Activated naive CD8-positive, alpha-beta T cell (primary cell): ENCODE measurements around the gene SESN1.

Experiments
- H3K27ac Mint-ChIP-seq: one replicate; pipeline ENCODE4 v1.8.0; 2021; ENCODE audit warnings: mixed read lengths
- H3K27me3 Mint-ChIP-seq: one replicate; pipeline ENCODE4 v1.8.0; 2021; ENCODE audit warnings: mixed read lengths
- H3K36me3 Mint-ChIP-seq: one replicate; pipeline ENCODE4 v1.8.0; 2021; ENCODE audit warnings: mixed read lengths
- H3K4me1 Mint-ChIP-seq: one replicate; pipeline ENCODE4 v1.8.0; 2021; ENCODE audit warnings: low read depth, mixed read lengths
- H3K4me3 Mint-ChIP-seq: one replicate; pipeline ENCODE4 v1.8.0; 2021; ENCODE audit warnings: mild to moderate bottlenecking, mixed read lengths
- H3K9me3 Mint-ChIP-seq: one replicate; pipeline ENCODE4 v1.8.0; 2021; ENCODE audit warnings: low read depth, mixed read lengths

Gene SESN1

DNA sequence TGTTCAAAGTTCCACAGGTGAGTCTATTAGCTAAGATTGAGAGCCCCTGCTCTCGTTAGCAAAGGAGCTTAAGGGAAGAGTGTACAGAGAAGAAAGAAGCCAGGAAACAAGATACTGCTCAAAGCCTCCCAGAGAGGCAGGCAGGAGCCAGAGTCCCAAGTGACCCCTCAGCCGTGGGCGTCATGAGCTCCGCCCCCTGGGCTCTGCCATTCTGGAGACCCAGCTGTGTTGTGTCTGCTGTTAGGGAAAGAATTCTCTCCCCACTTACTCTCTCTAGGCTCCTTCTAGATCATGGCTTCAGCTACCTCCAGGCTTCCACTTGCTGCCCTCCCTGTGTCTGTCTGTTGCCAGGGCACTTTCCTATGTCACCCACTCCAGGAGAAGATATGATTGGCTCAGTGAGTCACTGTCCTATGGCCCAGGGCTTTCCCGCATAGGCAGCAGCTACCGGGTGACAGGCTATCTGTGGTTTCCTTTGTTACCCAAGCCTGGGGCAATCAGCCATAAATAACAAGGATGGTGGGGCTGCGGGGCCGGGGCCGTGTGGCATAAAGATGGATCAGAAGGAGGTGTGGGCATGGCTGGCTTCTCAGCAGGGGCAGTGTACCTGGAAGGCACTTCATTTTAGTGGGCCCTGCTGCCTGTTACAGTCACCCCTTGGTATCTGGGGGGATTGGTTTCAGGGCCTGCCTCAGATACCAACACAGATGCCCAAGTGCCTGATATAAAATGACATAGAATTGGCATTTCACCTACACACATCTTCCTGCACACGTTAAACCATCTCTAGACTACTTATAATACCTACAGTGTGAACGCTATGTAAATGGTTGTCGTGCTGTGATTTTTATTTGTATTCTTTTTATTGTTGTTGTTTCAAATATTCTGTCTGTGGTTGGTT lies 127.5 kb downstream of the SESN1 start:
- Mint-ChIP-seq H3K9me3 (no peaks in the 10 kb centered on the region), H3K27me3 (no peaks in the 10 kb centered on the region), H3K27ac (no peak overlapping the region), H3K4me1 (peaks cover 1% of the 10 kb centered on the region), H3K36me3 (peaks cover 6% of the 10 kb centered on the region), H3K4me3 (no peak overlapping the region)

DNA sequence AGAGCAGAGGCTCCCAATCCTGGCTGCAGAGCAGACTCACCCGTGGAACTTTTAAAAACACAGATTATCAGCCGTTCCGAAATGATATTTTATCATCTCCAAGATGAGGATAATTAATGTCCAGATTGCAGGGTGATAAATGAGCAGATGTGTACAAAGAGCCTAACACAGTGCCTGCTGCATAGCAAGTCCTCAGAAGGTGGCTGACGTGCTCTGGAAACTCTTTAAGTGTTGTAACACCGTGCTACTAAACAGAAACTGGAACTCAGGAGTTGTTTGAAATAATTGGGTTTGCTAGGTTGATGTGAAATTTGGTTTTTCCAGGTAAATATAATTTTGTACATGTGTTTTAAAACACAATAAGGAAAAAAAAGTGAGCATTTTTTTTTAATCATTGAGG lies 128.4 kb downstream of the SESN1 start:
- H3K9me3 Mint-ChIP-seq, result no peaks in the 10 kb centered on the region

DNA sequence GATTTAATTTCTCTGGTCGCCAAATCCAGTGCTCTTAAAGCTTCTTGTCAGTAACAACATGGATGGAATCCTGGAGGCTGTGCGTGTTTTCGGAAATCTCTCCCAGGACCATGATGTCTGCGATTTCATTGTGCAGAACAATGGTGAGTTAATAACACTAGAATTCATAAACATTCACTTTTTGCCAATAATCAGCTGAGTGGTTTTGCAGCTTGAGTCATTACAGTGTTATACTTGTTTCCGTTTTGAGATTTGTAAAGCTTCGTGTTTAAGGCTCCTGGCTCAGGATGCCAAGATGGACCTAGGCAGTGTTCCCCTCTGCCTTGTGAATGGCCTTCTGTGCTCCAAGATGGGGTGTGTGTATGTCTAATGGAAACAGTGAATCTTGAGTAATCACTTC lies 132.7 kb downstream of the SESN1 start:
- Mint-ChIP-seq H3K27me3 (no peaks in the 10 kb centered on the region), H3K9me3 (no peaks in the 10 kb centered on the region), H3K4me1 (peaks cover 8% of the 10 kb centered on the region), H3K27ac (no peak overlapping the region), H3K4me3 (no peak overlapping the region), H3K36me3 (peaks cover 12% of the 10 kb centered on the region)

More for the DNA sequence above, 128.4 kb downstream of the SESN1 start:
- Mint-ChIP-seq H3K27ac (no peak overlapping the region), H3K4me3 (no peak overlapping the region), H3K36me3 (peaks cover 10% of the 10 kb centered on the region), H3K4me1 (no peaks in the 10 kb centered on the region), H3K27me3 (no peaks in the 10 kb centered on the region)

DNA sequence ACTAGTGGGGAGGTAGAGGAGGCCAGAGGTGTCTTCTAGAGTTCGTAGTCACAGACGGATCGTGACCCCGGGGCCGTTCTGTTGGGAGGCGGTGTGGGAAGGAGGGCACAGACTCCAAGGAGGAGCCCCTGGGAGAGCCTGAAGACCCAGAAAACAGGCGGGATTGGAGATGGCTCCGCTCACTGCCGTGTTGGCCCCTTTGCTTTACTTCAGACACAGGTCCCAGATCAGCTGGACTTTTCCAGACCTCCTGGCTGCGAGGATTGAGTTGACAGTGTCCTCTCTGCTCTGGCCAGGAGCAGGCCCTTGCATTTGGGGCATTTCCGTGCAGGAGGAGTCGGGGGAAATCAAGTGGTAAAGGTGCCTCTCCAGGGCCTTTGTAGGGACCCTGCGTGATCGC lies 133.6 kb downstream of the SESN1 start:
- no peak overlapping the region for H3K27ac Mint-ChIP-seq
- H3K4me1 Mint-ChIP-seq, result peaks cover 8% of the 10 kb centered on the region
- no peaks in the 10 kb centered on the region for H3K9me3 Mint-ChIP-seq
- H3K27me3 Mint-ChIP-seq, result no peaks in the 10 kb centered on the region
- H3K4me3 Mint-ChIP-seq, result no peak overlapping the region
- H3K36me3 Mint-ChIP-seq, result peaks cover 12% of the 10 kb centered on the region

DNA sequence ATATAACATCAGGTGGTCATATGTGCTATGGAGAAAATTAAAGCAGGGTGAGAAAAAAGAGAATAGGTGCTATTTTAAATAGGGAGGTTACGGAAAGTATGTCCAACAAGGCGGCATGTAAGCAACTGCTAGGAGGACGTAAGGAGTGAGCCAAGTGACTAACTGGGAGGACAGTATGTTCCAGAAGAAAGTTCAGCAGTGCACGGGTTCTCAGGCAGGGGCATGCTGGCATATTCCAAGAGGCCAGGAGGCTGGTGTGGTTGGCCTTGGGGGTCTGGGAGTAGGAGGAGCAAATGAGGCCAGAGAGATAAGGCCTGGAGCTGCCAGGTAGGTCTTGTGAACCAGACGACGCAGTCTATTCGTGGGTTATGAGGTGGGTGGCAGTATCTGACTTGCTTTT lies 134.0 kb downstream of the SESN1 start:
- no peak overlapping the region for H3K27ac Mint-ChIP-seq
- no peak overlapping the region for H3K4me3 Mint-ChIP-seq
- peaks cover 12% of the 10 kb centered on the region for H3K36me3 Mint-ChIP-seq
- peaks cover 8% of the 10 kb centered on the region for H3K4me1 Mint-ChIP-seq
- H3K27me3 Mint-ChIP-seq, result no peaks in the 10 kb centered on the region
- H3K9me3 Mint-ChIP-seq, result no peaks in the 10 kb centered on the region

DNA sequence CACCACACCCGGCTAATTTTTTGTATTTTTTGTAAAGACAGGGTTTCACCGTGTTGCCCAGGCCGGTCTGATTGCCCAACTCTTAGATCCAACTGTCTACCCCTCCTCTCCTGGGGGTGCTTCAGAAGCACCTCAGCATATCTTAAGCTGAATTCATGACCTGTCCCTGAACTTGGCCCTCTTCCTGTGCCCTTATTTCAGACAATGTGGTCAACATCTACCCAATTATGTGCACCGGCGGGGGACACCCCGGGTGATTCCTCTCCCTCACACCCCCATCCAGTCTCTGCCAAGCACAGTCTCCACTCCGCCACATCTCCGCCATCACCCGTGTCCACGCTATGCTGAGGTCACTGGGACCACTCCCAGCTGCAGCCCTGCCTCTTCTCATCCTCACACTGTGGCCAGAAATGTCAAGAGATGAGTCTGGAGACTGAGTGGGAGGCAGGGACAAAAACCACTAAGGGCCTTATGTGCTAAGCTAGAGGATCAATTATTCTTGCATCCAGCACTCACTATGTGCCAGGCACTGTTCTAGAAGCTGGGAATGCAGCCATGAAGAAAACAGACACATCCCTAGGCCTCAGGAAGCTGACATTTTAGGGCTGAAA lies 134.6 kb downstream of the SESN1 start:
- Mint-ChIP-seq H3K36me3 (peaks cover 11% of the 10 kb centered on the region), H3K27ac (no peak overlapping the region), H3K4me3 (no peak overlapping the region)

DNA sequence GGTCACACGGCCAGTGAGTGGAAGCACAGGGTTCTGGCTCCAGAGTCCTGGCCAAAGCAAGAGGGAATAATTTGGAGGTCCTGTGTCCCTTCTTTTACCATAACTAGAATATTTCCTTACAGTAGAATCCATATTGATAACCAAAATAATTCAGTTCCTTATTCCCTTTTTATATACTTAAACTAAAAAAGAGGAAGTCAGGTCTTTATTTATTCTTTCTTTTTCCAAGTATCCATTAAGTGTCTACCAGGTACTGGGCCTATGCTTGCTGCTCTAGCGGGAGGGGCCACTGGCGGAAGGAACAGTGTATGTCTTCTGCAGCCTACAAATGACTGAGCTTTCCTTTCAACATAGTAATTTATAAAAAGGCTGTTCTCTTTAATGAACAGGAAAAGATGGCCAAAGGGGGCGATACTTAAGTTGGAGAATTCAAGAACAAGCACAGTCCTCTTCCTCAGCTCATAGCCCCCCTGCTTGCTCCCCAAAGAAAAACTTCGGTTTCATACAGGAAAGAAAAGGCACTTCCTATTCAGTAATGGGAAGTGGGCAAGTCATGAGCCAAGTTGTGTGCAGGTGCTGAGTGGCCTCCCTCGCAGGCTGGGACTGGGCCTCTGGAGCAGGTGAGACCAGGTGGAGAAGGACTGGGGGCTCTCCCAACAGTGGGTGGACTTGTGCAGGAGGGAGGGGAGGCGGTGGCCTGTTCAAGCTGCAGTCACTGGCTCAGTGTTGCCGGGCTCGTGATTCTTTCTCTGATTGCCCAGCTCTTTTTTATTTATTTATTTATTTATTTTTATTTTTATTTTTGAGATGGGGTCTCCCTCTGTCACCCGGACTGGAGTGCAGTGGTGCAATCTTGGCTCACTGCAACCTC lies 135.5 kb downstream of the SESN1 start:
- Mint-ChIP-seq H3K27me3 (no peaks in the 10 kb centered on the region), H3K36me3 (peaks cover 8% of the 10 kb centered on the region), H3K4me3 (no peak overlapping the region), H3K27ac (no peak overlapping the region), H3K4me1 (peaks cover 8% of the 10 kb centered on the region), H3K9me3 (no peaks in the 10 kb centered on the region)

More for the DNA sequence above, 134.6 kb downstream of the SESN1 start:
- H3K9me3 Mint-ChIP-seq, result no peaks in the 10 kb centered on the region
- no peaks in the 10 kb centered on the region for H3K27me3 Mint-ChIP-seq
- H3K4me1 Mint-ChIP-seq, result peaks cover 8% of the 10 kb centered on the region

DNA sequence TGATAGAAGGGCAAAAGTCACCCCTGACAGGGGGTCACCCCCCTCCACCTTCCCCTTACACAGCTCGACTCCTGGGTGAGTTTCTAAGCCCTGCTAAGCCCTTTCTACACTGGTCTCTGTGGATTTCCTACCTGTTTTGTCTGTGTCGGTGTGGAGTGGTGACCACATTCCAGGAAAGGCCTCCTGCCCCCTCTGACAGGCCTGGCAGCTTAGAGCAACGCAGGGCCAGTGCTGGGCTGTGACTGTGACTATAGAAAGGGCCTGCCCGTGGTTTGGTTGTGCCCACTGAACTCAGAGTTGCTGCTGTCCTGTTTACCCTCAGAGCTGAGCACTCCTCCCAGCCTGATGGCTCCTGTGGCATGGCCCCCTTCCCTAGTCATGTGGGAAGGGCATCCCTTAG lies 137.4 kb downstream of the SESN1 start:
- H3K27me3 Mint-ChIP-seq, result no peaks in the 10 kb centered on the region
- H3K9me3 Mint-ChIP-seq, result no peaks in the 10 kb centered on the region
- H3K36me3 Mint-ChIP-seq, result peaks cover 6% of the 10 kb centered on the region
- H3K4me3 Mint-ChIP-seq, result no peak overlapping the region
- peaks cover 8% of the 10 kb centered on the region for H3K4me1 Mint-ChIP-seq
- H3K27ac Mint-ChIP-seq, result peak overlapping the region; percentile 34

DNA sequence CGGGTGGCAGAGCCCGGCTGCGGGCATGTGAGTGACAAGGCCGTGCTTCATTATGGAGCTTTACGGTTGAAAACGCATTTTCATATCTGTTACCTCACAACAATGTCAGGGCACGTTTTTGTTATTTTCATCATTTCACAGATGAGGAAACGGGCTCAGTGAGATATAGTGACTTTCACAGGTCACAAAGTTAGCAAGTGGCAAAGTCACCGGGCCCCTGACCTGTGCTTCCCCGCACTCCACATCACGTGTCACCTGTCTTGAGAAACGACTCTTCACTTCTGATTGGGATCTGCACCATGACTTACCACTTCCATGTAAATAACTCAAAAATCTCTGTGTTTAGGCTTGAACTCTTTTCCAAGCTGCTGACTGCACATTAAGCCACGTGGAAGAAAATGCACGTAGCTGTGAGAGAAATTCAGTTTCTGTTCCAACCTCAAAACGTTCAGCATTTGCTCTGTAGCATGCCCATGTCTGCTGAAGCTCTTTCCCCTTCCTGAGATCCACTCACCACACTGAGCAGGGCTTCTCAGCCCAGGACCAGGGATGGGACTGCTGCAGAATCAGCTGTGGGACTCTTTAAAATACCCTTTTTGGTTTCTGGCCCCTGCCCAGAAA lies 139.2 kb downstream of the SESN1 start:
- peaks cover 8% of the 10 kb centered on the region for H3K4me1 Mint-ChIP-seq
- peaks cover 2% of the 10 kb centered on the region for H3K36me3 Mint-ChIP-seq
- no peaks in the 10 kb centered on the region for H3K27me3 Mint-ChIP-seq
- no peak overlapping the region for H3K4me3 Mint-ChIP-seq
- H3K9me3 Mint-ChIP-seq, result no peaks in the 10 kb centered on the region
- H3K27ac Mint-ChIP-seq, result no peak overlapping the region

DNA sequence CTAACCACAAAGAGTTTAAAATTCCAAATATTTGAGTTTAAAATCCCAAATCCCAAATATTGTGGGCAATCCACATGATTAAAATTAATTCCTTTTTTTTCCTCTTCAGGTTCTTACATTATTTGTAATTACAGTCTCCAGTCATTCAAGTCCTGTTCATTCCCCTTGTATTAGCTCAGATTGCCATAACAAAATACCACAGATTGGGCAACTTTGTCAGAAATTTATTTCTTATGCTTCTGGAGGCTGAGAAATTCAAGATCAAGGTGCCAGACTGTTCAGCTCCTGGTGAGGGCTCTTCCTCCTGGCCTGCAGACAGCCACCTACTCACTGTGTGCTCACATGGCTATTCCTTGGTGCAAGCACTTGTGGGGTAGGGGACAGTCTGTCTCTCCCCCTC lies 141.0 kb downstream of the SESN1 start:
- Mint-ChIP-seq H3K27ac (no peak overlapping the region), H3K4me1 (no peaks in the 10 kb centered on the region), H3K4me3 (no peak overlapping the region), H3K9me3 (no peaks in the 10 kb centered on the region), H3K36me3 (no peaks in the 10 kb centered on the region), H3K27me3 (no peaks in the 10 kb centered on the region)

DNA sequence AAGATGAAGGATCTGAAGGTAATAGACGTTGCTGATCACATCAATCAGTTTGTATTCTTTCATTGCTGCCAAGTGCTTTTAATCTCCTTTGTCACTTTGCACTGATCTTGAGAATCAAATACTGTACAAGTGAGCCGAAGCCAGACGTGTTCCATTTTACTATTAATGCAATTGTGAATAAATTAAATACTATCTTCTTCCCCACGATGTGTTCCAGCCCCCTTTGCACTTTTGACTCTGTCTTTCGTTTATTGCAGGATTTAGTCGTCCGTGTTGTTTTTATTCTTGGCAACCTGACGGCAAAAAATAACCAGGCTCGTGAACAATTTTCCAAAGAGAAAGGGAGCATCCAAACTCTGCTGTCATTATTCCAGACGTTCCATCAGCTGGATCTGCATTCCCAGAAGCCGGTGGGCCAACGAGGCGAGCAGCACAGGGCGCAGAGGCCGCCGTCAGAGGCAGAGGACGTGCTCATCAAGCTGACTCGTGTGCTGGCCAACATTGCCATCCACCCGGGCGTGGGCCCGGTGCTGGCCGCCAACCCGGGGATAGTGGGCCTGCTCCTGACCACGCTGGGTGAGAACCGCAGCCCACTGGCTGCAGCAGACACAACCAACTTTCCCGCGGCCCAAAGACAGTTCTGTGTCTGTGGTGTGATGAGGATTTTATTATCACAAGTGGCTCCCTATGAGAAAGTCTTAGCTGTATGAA lies 141.7 kb downstream of the SESN1 start:
- Mint-ChIP-seq H3K27ac (no peak overlapping the region), H3K4me1 (no peaks in the 10 kb centered on the region), H3K9me3 (no peaks in the 10 kb centered on the region), H3K36me3 (no peaks in the 10 kb centered on the region), H3K4me3 (no peak overlapping the region), H3K27me3 (no peaks in the 10 kb centered on the region)

DNA sequence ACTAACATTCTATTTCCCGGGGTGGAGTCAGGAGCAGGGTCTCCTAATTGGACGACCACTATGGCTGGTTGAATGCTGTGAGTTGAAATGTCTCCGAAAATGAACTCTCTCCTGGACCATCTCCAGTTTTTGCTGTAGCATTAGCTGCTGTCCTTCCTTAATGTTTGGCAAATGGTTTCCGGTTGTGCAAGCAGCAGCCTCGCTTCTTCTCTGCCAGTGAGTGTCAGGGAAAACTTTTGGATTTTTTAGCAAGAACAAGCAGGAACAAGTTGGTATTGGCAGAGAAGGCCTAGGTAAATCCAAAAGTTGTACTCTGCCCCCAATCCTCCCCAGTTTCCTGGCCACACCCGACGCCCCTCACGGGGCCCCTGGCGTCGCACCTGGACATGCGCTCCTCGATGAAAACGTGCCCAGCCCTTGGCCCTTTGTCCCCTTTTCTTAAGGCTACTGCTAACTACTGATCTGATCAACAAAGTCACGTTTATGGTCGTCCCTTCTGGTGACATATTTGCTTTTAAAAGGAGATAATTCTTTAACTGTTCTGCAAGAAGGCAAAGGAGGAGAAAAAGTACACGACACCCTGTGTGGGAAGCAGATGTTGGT lies 143.2 kb downstream of the SESN1 start:
- H3K36me3 Mint-ChIP-seq, result no peaks in the 10 kb centered on the region
- H3K4me3 Mint-ChIP-seq, result no peak overlapping the region
- no peak overlapping the region for H3K27ac Mint-ChIP-seq
- H3K4me1 Mint-ChIP-seq, result peaks cover 6% of the 10 kb centered on the region
- no peaks in the 10 kb centered on the region for H3K27me3 Mint-ChIP-seq
- no peaks in the 10 kb centered on the region for H3K9me3 Mint-ChIP-seq

DNA sequence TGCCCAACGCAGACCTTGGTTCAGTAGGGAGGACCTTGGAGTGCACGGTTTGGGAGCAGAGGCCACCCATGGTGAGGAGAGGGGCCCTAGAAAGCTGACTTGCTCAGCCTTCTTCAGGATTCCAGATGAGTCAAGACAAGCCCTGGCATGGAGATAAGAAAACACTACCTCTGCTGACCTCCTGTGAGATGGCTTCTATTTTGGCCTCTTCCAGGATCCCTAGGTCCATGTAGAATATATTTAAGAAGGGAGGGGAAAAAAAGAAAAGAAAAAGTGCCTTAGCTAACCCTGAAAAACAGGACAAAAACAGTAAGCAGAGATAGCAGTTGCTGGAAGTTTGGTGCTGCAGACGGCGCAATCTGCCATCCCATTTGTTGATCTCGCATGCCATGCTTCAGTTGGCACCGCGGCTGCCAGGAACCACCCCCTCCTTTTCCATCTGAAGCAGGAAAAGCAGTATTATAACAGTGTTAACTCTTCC lies 146.4 kb downstream of the SESN1 start:
- Mint-ChIP-seq H3K4me3 (no peak overlapping the region), H3K27me3 (no peaks in the 10 kb centered on the region), H3K9me3 (no peaks in the 10 kb centered on the region), H3K36me3 (no peaks in the 10 kb centered on the region), H3K4me1 (peaks cover 25% of the 10 kb centered on the region), H3K27ac (no peak overlapping the region)
